Type B pancreatic cell (in vitro differentiated cells): ENCODE measurements around the gene CTNS. TPM values are rescaled to one million over a fixed set of nuclear protein-coding genes. Genes with fewer than 3 reads are reported as not detected.

Experiments used
- DNase-seq: peaks from one replicate; pipeline ENCODE4 v3.0.0; 2021; ENCODE audit warnings: mixed read lengths; ENCODE audit not compliant: unreplicated experiment; ENCODE audit errors: extremely low spot score
- H3K27ac Mint-ChIP-seq: 2 replicates; pipeline ENCODE4 v1.8.0; 2021; ENCODE audit warnings: mild to moderate bottlenecking, mixed read lengths
- H3K27me3 Mint-ChIP-seq: 2 replicates; pipeline ENCODE4 v1.8.0; 2021; ENCODE audit warnings: mixed read lengths
- H3K36me3 Mint-ChIP-seq: 2 replicates; pipeline ENCODE4 v1.8.0; 2021; ENCODE audit warnings: mixed read lengths
- H3K4me1 Mint-ChIP-seq: one replicate; pipeline ENCODE4 v1.8.0; 2021; ENCODE audit warnings: mixed read lengths; ENCODE audit not compliant: unreplicated experiment
- H3K4me3 Mint-ChIP-seq: 2 replicates; pipeline ENCODE4 v1.8.0; 2021; ENCODE audit warnings: mild to moderate bottlenecking, mixed read lengths
- H3K9me3 Mint-ChIP-seq: 2 replicates; pipeline ENCODE4 v1.8.0; 2021; ENCODE audit warnings: mixed read lengths
- CTCF ChIP-seq: fragments of 200-600 bp; sonication (generic); conservative IDR thresholded peaks from 2 replicates; pipeline ENCODE4 v1.5.0; 2021; ENCODE audit warnings: antibody characterized with exemption, mild to moderate bottlenecking
- total RNA-seq: library from RNA; stranded (reverse); gene quantifications from 2 replicates; pipeline ENCODE4 v1.2.1, GENCODE V29; 2021; ENCODE audit warnings: low replicate concordance

CTNS gene
- total RNA-seq, 1 donor from 2014 or later, result 17.5 TPM

GRCh38 chr17:3689262-3690093 is 52.9 kb downstream of the CTNS start:
- Mint-ChIP-seq H3K27ac (peak overlapping the region; percentile 46), H3K4me1 (no peaks in the 10 kb centered on the region), H3K4me3 (no peak overlapping the region), H3K9me3 (no peaks in the 10 kb centered on the region), H3K27me3 (peaks cover 28% of the 10 kb centered on the region), H3K36me3 (no peaks in the 10 kb centered on the region)
- DNase-seq, result no peak
- no peak for TF ChIP-seq CTCF

DNA sequence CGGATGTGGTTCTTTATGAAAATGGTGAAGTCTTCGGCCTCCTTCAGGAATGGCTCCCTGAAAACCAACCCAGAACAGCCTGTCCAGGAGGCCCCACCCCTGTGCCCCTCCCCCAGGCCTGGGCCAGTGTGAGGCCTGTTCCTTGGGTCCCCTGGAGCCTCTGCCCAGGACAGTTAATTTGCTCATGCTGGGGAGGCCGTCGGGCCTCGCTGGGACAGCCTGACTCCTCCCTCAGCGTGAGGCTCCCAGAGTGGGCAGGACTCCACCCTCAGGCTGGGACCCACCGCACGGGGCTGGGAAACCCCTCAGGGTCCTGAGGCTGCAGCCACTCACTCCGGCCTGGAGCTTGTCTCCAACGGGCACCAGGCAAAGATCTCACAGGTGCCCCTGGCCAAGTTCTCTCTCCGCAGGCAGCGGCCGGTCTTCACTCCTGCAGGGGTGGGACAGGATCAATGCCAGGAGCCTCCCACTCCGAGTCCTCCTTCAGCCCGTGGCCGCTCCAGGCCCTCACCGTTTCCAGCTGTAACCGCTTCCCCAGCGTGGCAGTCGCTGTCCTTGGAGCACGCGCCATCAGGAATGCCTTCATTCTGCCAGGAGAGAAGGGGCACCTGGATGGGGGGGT is 53.6 kb downstream of the CTNS start:
- no peaks in the 10 kb centered on the region for H3K4me1 Mint-ChIP-seq
- H3K9me3 Mint-ChIP-seq, result no peaks in the 10 kb centered on the region
- no peaks in the 10 kb centered on the region for H3K36me3 Mint-ChIP-seq
- no peak for TF ChIP-seq CTCF
- no peak overlapping the region for H3K4me3 Mint-ChIP-seq
- no peak for DNase-seq
- H3K27me3 Mint-ChIP-seq, result peaks cover 33% of the 10 kb centered on the region
- no peak overlapping the region for H3K27ac Mint-ChIP-seq

- peaks cover 45% of the 10 kb centered on the region for H3K27me3 Mint-ChIP-seq
- H3K4me1 Mint-ChIP-seq, result no peaks in the 10 kb centered on the region
- H3K4me3 Mint-ChIP-seq, result no peak overlapping the region
- H3K27ac Mint-ChIP-seq, result no peak overlapping the region
- DNase-seq, result no peak
- H3K36me3 Mint-ChIP-seq, result no peaks in the 10 kb centered on the region
- no peak for TF ChIP-seq CTCF
- no peaks in the 10 kb centered on the region for H3K9me3 Mint-ChIP-seq
Observed at GRCh38 chr17:3691617-3692067, 55.1 kb downstream of the CTNS start.

- Mint-ChIP-seq H3K4me1 (no peaks in the 10 kb centered on the region), H3K27me3 (peaks cover 52% of the 10 kb centered on the region), H3K27ac (no peak overlapping the region), H3K36me3 (no peaks in the 10 kb centered on the region), H3K9me3 (no peaks in the 10 kb centered on the region), H3K4me3 (no peak overlapping the region)
- no peak for DNase-seq
- no peak for TF ChIP-seq CTCF
Observed at GRCh38 chr17:3692346-3692745, 55.8 kb downstream of the CTNS start.

GRCh38 chr17:3693141-3693540 is 56.6 kb downstream of the CTNS start:
- no peak overlapping the region for H3K27ac Mint-ChIP-seq
- DNase-seq, result no peak
- no peak for TF ChIP-seq CTCF
- no peaks in the 10 kb centered on the region for H3K4me1 Mint-ChIP-seq
- H3K9me3 Mint-ChIP-seq, result no peaks in the 10 kb centered on the region
- peaks cover 60% of the 10 kb centered on the region for H3K27me3 Mint-ChIP-seq
- no peak overlapping the region for H3K4me3 Mint-ChIP-seq
- no peaks in the 10 kb centered on the region for H3K36me3 Mint-ChIP-seq
